A549 (cell line): ENCODE measurements around the gene OLIG2. TPM values are rescaled to one million over a fixed set of nuclear protein-coding genes. Genes with fewer than 3 reads are reported as not detected.

ENCODE experiments used
- ATAC-seq, 2 experiments: fragments of 200-7000 bp in 1 of 2; fragments of >200 bp in 1 of 2; cut with Nextera tagmentation in 1 of 2; cut with Tn5 transposase in 1 of 2; 3 replicates each; pipeline versions ENCODE4 v1.8.0 to v1.9.1; 2018 to 2020; ENCODE audit warnings: mild to moderate bottlenecking in 1 of 2, moderate library complexity in 1 of 2
- CTCF ChIA-PET: fragments of 300-600 bp; sonication (Branson Sonifier 250); formaldehyde crosslinking; extraction: SDS; loops from one replicate; lab custom pipeline; 2021; ENCODE audit warnings: antibody characterized with exemption, inconsistent platforms; lab: Yijun Ruan, JAX
- POLR2A ChIA-PET: fragments of 350-600 bp; formaldehyde crosslinking; extraction: SDS; loops from one replicate; lab custom pipeline; 2021; ENCODE audit warnings: antibody characterized with exemption, inconsistent platforms; lab: Yijun Ruan, JAX
- DNase-seq, 2 experiments: peaks; one replicate each; pipeline versions ENCODE4 v3.0.0 to v3.0.0-alpha.2; 2011 to 2016; ENCODE audit warnings: low read depth in 1 of 2, low spot score in 1 of 2
- FAIRE-seq: peaks from 2 replicates; lab custom pipeline; 2011; peaks lifted over from hg19 to GRCh38; lab: Jason Lieb, UNC
- H3K27ac ChIP-seq, 2 experiments: fragments of >200 bp; sonication (Bioruptor Twin); formaldehyde crosslinking; 3 replicates each; pipeline ENCODE4 v1.5.1; 2016 to 2017
- H3K4me1 ChIP-seq: fragments of >200 bp; sonication (Bioruptor Twin); formaldehyde crosslinking; 3 replicates; pipeline ENCODE4 v1.6.1; 2016
- H3K4me2 ChIP-seq: fragments of >200 bp; sonication (Bioruptor Twin); formaldehyde crosslinking; 3 replicates; pipeline ENCODE4 v1.6.1; 2016
- H3K4me3 ChIP-seq: fragments of >200 bp; sonication (Bioruptor Twin); formaldehyde crosslinking; 3 replicates; pipeline ENCODE4 v1.5.1; 2016
- H3K9me3 ChIP-seq: fragments of >200 bp; sonication (Bioruptor Twin); formaldehyde crosslinking; 3 replicates; pipeline ENCODE4 v1.6.1; 2016
- BCL3 ChIP-seq: fragments of >200 bp; sonication (Bioruptor Twin); formaldehyde crosslinking; IDR thresholded peaks from 3 replicates; pipeline ENCODE4 v1.6.1; 2016
- CBX2 ChIP-seq: fragments of 200-600 bp; sonication (generic); IDR thresholded peaks from 2 replicates; pipeline ENCODE4 v1.6.1; 2016; ENCODE audit warnings: low read depth, mild to moderate bottlenecking, borderline replicate concordance
- CEBPB ChIP-seq, 2 experiments: fragments of >200 bp in 1 of 2; sonication (Bioruptor Twin) in 1 of 2; formaldehyde crosslinking in 1 of 2; IDR thresholded peaks; 2 replicates each; pipeline ENCODE4 v1.6.1; 2012 to 2016
- E2F6 ChIP-seq: IDR thresholded peaks from 2 replicates; pipeline ENCODE4 v1.6.1; 2012; ENCODE audit warnings: low read depth, borderline replicate concordance
- EHF ChIP-seq: fragments of 250-450 bp; sonication (Bioruptor Pico); IDR thresholded peaks from 2 replicates; pipeline ENCODE4 v1.5.0; 2020; ENCODE audit warnings: mild to moderate bottlenecking
- EP300 ChIP-seq, 2 experiments: fragments of >200 bp; sonication (Bioruptor Twin); formaldehyde crosslinking; IDR thresholded peaks; 2 replicates in 1 of 2; 3 replicates in 1 of 2; pipeline ENCODE4 v1.6.1; 2016 to 2017
- FOSL2 ChIP-seq, 2 experiments: fragments of 450-650 bp in 1 of 2; fragments of >200 bp in 1 of 2; sonication (Bioruptor Twin) in 1 of 2; formaldehyde crosslinking; IDR thresholded peaks; 2 replicates each; pipeline versions ENCODE4 v1.5.0 to v1.6.1; 2016 to 2020; ENCODE audit warnings: mild to moderate bottlenecking in 1 of 2, moderate library complexity in 1 of 2
- FOXS1 ChIP-seq: fragments of 250-450 bp; sonication (Bioruptor Pico); IDR thresholded peaks from 2 replicates; pipeline ENCODE4 v1.5.0; 2020; ENCODE audit warnings: mild to moderate bottlenecking, moderate library complexity
- HEYL ChIP-seq: fragments of 250-450 bp; sonication (Bioruptor Pico); IDR thresholded peaks from 2 replicates; pipeline ENCODE4 v1.8.0; 2021; ENCODE audit warnings: mild to moderate bottlenecking, moderate library complexity
- HOXA7 ChIP-seq: fragments of 250-450 bp; sonication (Bioruptor Pico); IDR thresholded peaks from 2 replicates; pipeline ENCODE4 v1.5.0; 2020; ENCODE audit warnings: mild to moderate bottlenecking, moderate library complexity
- JUN ChIP-seq, 2 experiments: fragments of >200 bp; sonication (Bioruptor Twin); formaldehyde crosslinking; IDR thresholded peaks; 2 replicates in 1 of 2; 3 replicates in 1 of 2; pipeline ENCODE4 v1.6.1; 2016 to 2017
- JUNB ChIP-seq: fragments of >200 bp; sonication (Bioruptor Twin); formaldehyde crosslinking; IDR thresholded peaks from 2 replicates; pipeline ENCODE4 v1.6.1; 2016
- MAZ ChIP-seq: fragments of 150-350 bp; IDR thresholded peaks from 2 replicates; pipeline ENCODE4 v1.6.1; 2014; ENCODE audit warnings: antibody characterized with exemption, low read depth, low read length, borderline replicate concordance
- NR3C1 ChIP-seq: fragments of >200 bp; sonication (Bioruptor Twin); formaldehyde crosslinking; IDR thresholded peaks from 3 replicates; pipeline ENCODE4 v1.6.1; 2017
- POLR2A ChIP-seq: IDR thresholded peaks from 2 replicates; pipeline ENCODE4 v1.6.1; 2012; ENCODE audit warnings: mild to moderate bottlenecking, low read length
- POLR2AphosphoS2 ChIP-seq: conservative IDR thresholded peaks from 2 replicates; pipeline ENCODE4 v1.6.1; 2012; ENCODE audit warnings: low read length, improper control_type of control experiment, inconsistent platforms
- RAD21 ChIP-seq, 2 experiments: fragments of >200 bp in 1 of 2; sonication (Bioruptor Twin) in 1 of 2; formaldehyde crosslinking in 1 of 2; IDR thresholded peaks in 1 of 2; conservative IDR thresholded peaks in 1 of 2; 2 replicates in 1 of 2; 3 replicates in 1 of 2; pipeline ENCODE4 v1.6.1; 2012 to 2018; ENCODE audit warnings: inconsistent platforms in 1 of 2
- SREBF2 ChIP-seq: fragments of 450-650 bp; IDR thresholded peaks from 2 replicates; pipeline ENCODE4 v1.6.1; 2014; ENCODE audit warnings: mild to moderate bottlenecking, moderate library complexity
- TP53 ChIP-seq: fragments of 250-450 bp; sonication (Bioruptor Pico); IDR thresholded peaks from 2 replicates; pipeline ENCODE4 v1.5.0; 2021; ENCODE audit warnings: mild to moderate bottlenecking, moderate library complexity
- USF2 ChIP-seq: fragments of 450-650 bp; IDR thresholded peaks from 2 replicates; pipeline ENCODE4 v1.6.1; 2014; ENCODE audit warnings: antibody characterized with exemption
- ZC3H11A ChIP-seq: fragments of 450-650 bp; IDR thresholded peaks from 2 replicates; pipeline ENCODE4 v1.6.1; 2014; ENCODE audit warnings: antibody characterized with exemption, mild to moderate bottlenecking
- ZFP36 ChIP-seq: fragments of 450-650 bp; IDR thresholded peaks from 2 replicates; pipeline ENCODE4 v1.6.1; 2014; ENCODE audit warnings: borderline replicate concordance; ENCODE audit not compliant: partially characterized antibody
- whole genome bisulfite sequencing: methylation state at CpG from one replicate; pipeline ENCODE4 v1.1.6; 2017; ENCODE audit errors: missing lambda C conversion rate; 5-methylcytosine and 5-hydroxymethylcytosine counted together
- polyA plus RNA-seq, 4 experiments: library from polyadenylated mRNA; depleted of rRNA in 3 of 4; stranded (reverse); fragments of >200 nt; fragmentation: RNase III in 1 of 4; extraction: RNeasy Plus Mini Kit Qiagen cat#74134 plus additional on column Dnase treatment in 1 of 4; gene quantifications; 2 replicates in 3 of 4; 3 replicates in 1 of 4; pipeline ENCODE4 v1.2.3, GENCODE V29; 2011 to 2017
- TF ChIP-seq, protein P1 (sequence below): IDR thresholded peaks from 2 replicates; pipeline ENCODE4 v1.6.1; 2012
- TF ChIP-seq, protein P2 (sequence below): IDR thresholded peaks from 2 replicates; pipeline ENCODE4 v1.6.1; 2012

OLIG2 gene
- polyA plus RNA-seq, 2 of the 4 experiments (the other 2 are of a cell fraction), result not detected

DNA sequence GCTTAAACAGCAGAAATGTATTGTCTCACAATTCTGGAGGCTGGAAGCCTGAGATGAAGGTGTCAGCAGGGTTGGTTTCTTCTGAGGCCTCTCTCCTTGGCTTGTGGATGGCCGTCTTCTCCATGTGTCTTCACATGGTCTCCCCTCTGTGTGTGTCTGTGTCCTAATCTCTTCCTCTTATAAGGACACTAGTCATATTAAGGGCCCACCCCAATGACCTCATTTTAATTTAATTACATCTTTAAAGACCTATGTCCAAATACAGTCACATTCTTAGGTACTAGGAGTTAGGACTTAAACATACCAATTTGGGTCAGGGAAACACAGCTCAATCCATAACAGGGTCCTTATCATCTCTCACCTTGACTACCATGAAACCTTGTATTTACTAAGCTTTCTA, 14.8 kb upstream of the OLIG2 start:
- DNase-seq (no peak), FAIRE-seq (no peak), ATAC-seq (no peak)
- Histone ChIP-seq H3K4me3 (no peak overlapping the region), H3K4me2 (peak overlapping the region; percentile 48; the same call in 2 of the 3 replicates), H3K9me3 (0 out of 3 replicates have a peak, but pooled peaks cover 9% of the 10 kb centered on the region), H3K4me1 (peaks cover 9% of the 10 kb centered on the region; the same call in 1 of the 3 replicates), H3K27ac (peak overlapping the region; percentile 28 to 29; a peak in 3 of 6 replicates)
- 67% methylated on average over 1 of the region's 1 CpG for WGBS
- no peak for TF ChIP-seq MAZ
- no peak for TF ChIP-seq ZC3H11A
- no peak for TF ChIP-seq JUN (IDR thresholded peaks at IDR 0.05)
- TF ChIP-seq HEYL (CRISPR knock-in tag), result no peak
- TF ChIP-seq RAD21 (conservative IDR thresholded peaks at IDR 0.05 in 1 of 2, IDR thresholded peaks at IDR 0.05 in 1 of 2), result no peak
- no peak for TF ChIP-seq EHF
- no peak for TF ChIP-seq ZFP36
- TF ChIP-seq CBX2, result no peak
- TF ChIP-seq FOXS1 (CRISPR knock-in tag), result no peak
- TF ChIP-seq, protein P1, sequence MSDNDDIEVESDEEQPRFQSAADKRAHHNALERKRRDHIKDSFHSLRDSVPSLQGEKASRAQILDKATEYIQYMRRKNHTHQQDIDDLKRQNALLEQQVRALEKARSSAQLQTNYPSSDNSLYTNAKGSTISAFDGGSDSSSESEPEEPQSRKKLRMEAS, result no peak
- no peak for TF ChIP-seq TP53 (CRISPR knock-in tag)
- TF ChIP-seq POLR2A, result no peak
- no peak for TF ChIP-seq FOSL2 (IDR thresholded peaks at IDR 0.05)
- no peak for TF ChIP-seq FOSL2 (CRISPR knock-in tag; IDR thresholded peaks at IDR 0.05)
- TF ChIP-seq BCL3, result no peak
- TF ChIP-seq NR3C1, result no peak
- TF ChIP-seq, protein P2, sequence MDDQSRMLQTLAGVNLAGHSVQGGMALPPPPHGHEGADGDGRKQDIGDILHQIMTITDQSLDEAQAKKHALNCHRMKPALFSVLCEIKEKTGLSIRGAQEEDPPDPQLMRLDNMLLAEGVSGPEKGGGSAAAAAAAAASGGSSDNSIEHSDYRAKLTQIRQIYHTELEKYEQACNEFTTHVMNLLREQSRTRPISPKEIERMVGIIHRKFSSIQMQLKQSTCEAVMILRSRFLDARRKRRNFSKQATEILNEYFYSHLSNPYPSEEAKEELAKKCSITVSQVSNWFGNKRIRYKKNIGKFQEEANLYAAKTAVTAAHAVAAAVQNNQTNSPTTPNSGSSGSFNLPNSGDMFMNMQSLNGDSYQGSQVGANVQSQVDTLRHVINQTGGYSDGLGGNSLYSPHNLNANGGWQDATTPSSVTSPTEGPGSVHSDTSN, result no peak
- no peak for TF ChIP-seq POLR2AphosphoS2
- TF ChIP-seq E2F6, result no peak
- no peak for TF ChIP-seq HOXA7 (CRISPR knock-in tag)
- TF ChIP-seq SREBF2, result no peak
- CTCF ChIA-PET, result interaction anchor here (1.0 to 1.9 kb wide), 4 partner anchors 15 to 185 kb away, joined by 3 to 6 read pairs (median 4); partner anchors contain the start of gene OLIG2
- POLR2A ChIA-PET, result interaction anchor here (0.5 kb wide), 1 partner anchor 417 kb away, joined by 3 read pairs; no protein-coding TSS in a partner anchor

DNA sequence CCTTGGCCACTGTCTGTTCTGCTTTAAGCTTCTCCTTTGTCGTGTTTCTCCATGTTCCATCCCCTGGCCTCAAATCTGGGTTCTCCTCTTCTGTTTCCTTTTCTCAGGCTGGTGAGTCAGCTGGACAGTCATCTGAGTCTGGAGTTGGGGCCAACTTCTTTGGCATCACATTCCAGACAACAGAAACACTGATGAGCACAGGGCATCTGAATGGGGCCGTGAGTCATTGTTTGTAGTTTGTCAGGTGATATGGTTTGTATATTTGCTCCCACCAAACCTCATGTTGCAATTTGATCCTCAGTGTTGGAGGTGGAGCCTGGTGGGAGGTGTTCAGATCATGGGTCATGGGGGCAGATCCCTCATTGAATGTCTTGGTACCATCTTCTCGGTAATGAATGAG, 14.3 kb upstream of the OLIG2 start:
- H3K27ac ChIP-seq, result peak overlapping the region in 1 of 2 experiments; percentile 42; a peak in 1 of 6 replicates
- FAIRE-seq (no peak), ATAC-seq (peak; percentile 86 to 94), DNase-seq (peak; percentile 57 to 76)
- 0 out of 3 replicates have a peak, but pooled peaks cover 9% of the 10 kb centered on the region for H3K9me3 ChIP-seq
- no peak overlapping the region for H3K4me3 ChIP-seq
- POLR2A ChIA-PET, result interaction anchor here (0.5 kb wide), 1 partner anchor 416 kb away, joined by 3 read pairs; no protein-coding TSS in a partner anchor
- peak overlapping the region; percentile 48 for H3K4me2 ChIP-seq
- WGBS, result 2% methylated on average over 3 of the region's 3 CpGs
- H3K4me1 ChIP-seq, result peaks cover 9% of the 10 kb centered on the region; the same call in 1 of the 3 replicates
- no peak for TF ChIP-seq NR3C1
- peak; percentile 34; the same call in 1 of the 2 replicates for TF ChIP-seq USF2
- TF ChIP-seq, protein P2, result no peak
- TF ChIP-seq EP300 (IDR thresholded peaks at IDR 0.05), result peak in 1 of 2 experiments; percentile 28; a peak in 1 of 5 replicates
- peak; percentile 77 for TF ChIP-seq FOSL2 (IDR thresholded peaks at IDR 0.05)
- TF ChIP-seq FOSL2 (CRISPR knock-in tag; IDR thresholded peaks at IDR 0.05), result peak; percentile 75
- TF ChIP-seq ZFP36, result no peak
- TF ChIP-seq, protein P1, result 0 out of 2 replicates have a peak, but pooled peaks have one; percentile 19
- no peak for TF ChIP-seq CEBPB (IDR thresholded peaks at IDR 0.05)
- TF ChIP-seq JUNB, result peak; percentile 72; the same call in 1 of the 2 replicates
- CTCF ChIA-PET, result interaction anchor here (1.0 to 1.9 kb wide), 4 partner anchors 14 to 185 kb away, joined by 3 to 6 read pairs (median 4); partner anchors contain the start of gene OLIG2
